HepG2 (cell line): ENCODE results near the gene ASAP2. TPM values are rescaled to one million over a fixed set of nuclear protein-coding genes. Genes with fewer than 3 reads are reported as not detected.

ENCODE experiments used
- ATAC-seq: fragments of 200-7000 bp; cut with Tn5 transposase; 3 replicates; pipeline ENCODE4 v1.9.1; 2020; ENCODE audit warnings: mild to moderate bottlenecking, moderate library complexity
- BruUV-seq: library from RNA; stranded (reverse); fragments of 400-500 nt; replicated peaks from 2 replicates; lab custom pipeline; 2021; lab: Mats Ljungman, UMichigan
- CTCF ChIA-PET: fragments of 300-600 bp; formaldehyde crosslinking; extraction: SDS; loops from one replicate; lab custom pipeline; 2021; ENCODE audit warnings: low total read pairs, inconsistent platforms, low intra/inter-chr PET ratio; lab: Yijun Ruan, JAX
- POLR2A ChIA-PET: fragments of 350-600 bp; sonication (Branson Sonifier 250); formaldehyde crosslinking; loops from one replicate; lab custom pipeline; 2020; ENCODE audit warnings: antibody characterized with exemption, inconsistent platforms; lab: Yijun Ruan, JAX
- DNase-seq: peaks from one replicate; pipeline ENCODE4 v3.0.0-alpha.2; 2015; ENCODE audit warnings: low spot score
- FAIRE-seq: peaks from 3 replicates; lab custom pipeline; 2011; peaks lifted over from hg19 to GRCh38; lab: Jason Lieb, UNC
- H2AFZ ChIP-seq: one replicate; pipeline ENCODE4 v1.6.1; 2011; ENCODE audit warnings: low read length, inconsistent platforms
- H3K27ac ChIP-seq: fragments of 300-600 bp; 3 replicates; pipeline ENCODE4 v1.8.0; 2011; ENCODE audit warnings: mixed run types, mild to moderate bottlenecking, mixed read lengths, low read length, inconsistent platforms; ENCODE audit not compliant: insufficient read depth; ENCODE audit errors: extremely low read length
- H3K27me3 ChIP-seq, 2 experiments: fragments of 200-600 bp in 1 of 2; 2 replicates in 1 of 2; 3 replicates in 1 of 2; pipeline versions ENCODE4 v1.6.0 to v1.8.0; 2011; ENCODE audit warnings: low read length in 2 of 2, mild to moderate bottlenecking in 2 of 2, moderate library complexity in 2 of 2, inconsistent platforms in 1 of 2; ENCODE audit not compliant: insufficient read depth in 2 of 2, control insufficient read depth in 1 of 2
- H3K36me3 ChIP-seq, 2 experiments: fragments of 200-600 bp in 1 of 2; replicated peaks in 1 of 2; 2 replicates in 1 of 2; 3 replicates in 1 of 2; pipeline versions ENCODE4 v1.5.1 to v1.8.0; 2011; ENCODE audit warnings: low read length in 2 of 2, inconsistent platforms in 1 of 2; ENCODE audit not compliant: insufficient read depth in 2 of 2, control insufficient read depth in 1 of 2
- H3K4me1 ChIP-seq: 2 replicates; pipeline ENCODE4 v1.5.1; 2012; ENCODE audit warnings: low read length, inconsistent platforms; ENCODE audit not compliant: insufficient read depth
- H3K4me2 ChIP-seq: 2 replicates; pipeline ENCODE4 v1.6.0; 2011; ENCODE audit warnings: low read depth, low read length, inconsistent platforms
- H3K4me3 ChIP-seq, 3 experiments: fragments of 200-600 bp in 1 of 3; sonication (generic), shearing (Covaris generic) in 1 of 3; replicated peaks in 1 of 3; 2 replicates each; pipeline ENCODE4 v1.5.1; 2011 to 2016; ENCODE audit warnings: low read length in 3 of 3, inconsistent platforms in 2 of 3, low read depth in 2 of 3, mild to moderate bottlenecking in 2 of 3, control low read depth in 1 of 3, mixed read lengths in 1 of 3; ENCODE audit not compliant: insufficient read depth in 1 of 3
- H3K79me2 ChIP-seq: one replicate; pipeline ENCODE4 v1.6.1; 2011; ENCODE audit warnings: low read length, inconsistent platforms; ENCODE audit not compliant: insufficient read depth
- H3K9ac ChIP-seq: 2 replicates; pipeline ENCODE4 v1.6.0; 2011; ENCODE audit warnings: mild to moderate bottlenecking, low read depth, low read length, inconsistent platforms; ENCODE audit not compliant: insufficient read depth
- H3K9me3 ChIP-seq: 2 replicates; pipeline ENCODE4 v1.5.1; 2012; ENCODE audit warnings: mild to moderate bottlenecking, low read length
- H4K20me1 ChIP-seq: 2 replicates; pipeline ENCODE4 v1.6.0; 2011; ENCODE audit warnings: inconsistent platforms, mild to moderate bottlenecking, low read length, moderate library complexity; ENCODE audit not compliant: insufficient read depth
- BATF2 ChIP-seq: sonication (generic); formaldehyde crosslinking; IDR thresholded peaks from 2 replicates; pipeline ENCODE4 v1.8.0; 2022; ENCODE audit warnings: mild to moderate bottlenecking, missing genetic modification reagents, moderate library complexity
- E2F1 ChIP-seq: sonication (generic); formaldehyde crosslinking; IDR thresholded peaks from 2 replicates; pipeline ENCODE4 v1.5.0; 2020; ENCODE audit warnings: missing genetic modification reagents
- ELK4 ChIP-seq: sonication (generic); formaldehyde crosslinking; IDR thresholded peaks from 2 replicates; pipeline ENCODE4 v1.9.0; 2021; ENCODE audit warnings: missing genetic modification reagents, borderline replicate concordance
- ETS1 ChIP-seq: sonication (generic); formaldehyde crosslinking; IDR thresholded peaks from 2 replicates; pipeline ENCODE4 v1.4.0; 2020; ENCODE audit warnings: missing genetic modification reagents
- MEF2D ChIP-seq: sonication (generic); formaldehyde crosslinking; IDR thresholded peaks from 2 replicates; pipeline ENCODE4 v1.5.1; 2020; ENCODE audit warnings: mild to moderate bottlenecking, missing genetic modification reagents
- MXD4 ChIP-seq: IDR thresholded peaks from 2 replicates; pipeline ENCODE4 v1.6.1; 2016; ENCODE audit warnings: mild to moderate bottlenecking, missing biosample characterization, missing genetic modification reagents
- SETDB1 ChIP-seq: sonication (generic); formaldehyde crosslinking; IDR thresholded peaks from 2 replicates; pipeline ENCODE4 v1.5.1; 2020; ENCODE audit warnings: missing genetic modification reagents, mild to moderate bottlenecking, borderline replicate concordance
- SOX5 ChIP-seq: IDR thresholded peaks from 2 replicates; pipeline ENCODE4 v1.6.1; 2016; ENCODE audit warnings: borderline replicate concordance
- SOX6 ChIP-seq, 2 experiments: fragments of 450-650 bp in 1 of 2; sonication (generic) in 1 of 2; formaldehyde crosslinking in 1 of 2; IDR thresholded peaks; 2 replicates each; pipeline versions ENCODE4 v1.4.0 to v1.6.1; 2017 to 2020; ENCODE audit warnings: antibody characterized with exemption in 1 of 2, mild to moderate bottlenecking in 1 of 2, missing genetic modification reagents in 1 of 2
- SP2 ChIP-seq: sonication (generic); formaldehyde crosslinking; IDR thresholded peaks from 2 replicates; pipeline ENCODE4 v1.5.1; 2020; ENCODE audit warnings: mild to moderate bottlenecking, missing genetic modification reagents
- THYN1 ChIP-seq: sonication (generic); formaldehyde crosslinking; IDR thresholded peaks from 2 replicates; pipeline ENCODE4 v1.8.1; 2023; ENCODE audit warnings: low read depth, mild to moderate bottlenecking, moderate library complexity, missing genetic modification reagents, borderline replicate concordance
- TP53 ChIP-seq: sonication (generic); formaldehyde crosslinking; conservative IDR thresholded peaks from 2 replicates; pipeline ENCODE4 v1.4.0; 2020; ENCODE audit warnings: missing genetic modification reagents
- TRIM22 ChIP-seq: fragments of 450-650 bp; IDR thresholded peaks from 2 replicates; pipeline ENCODE4 v1.6.1; 2017
- ZNF430 ChIP-seq: sonication (generic); formaldehyde crosslinking; IDR thresholded peaks from 2 replicates; pipeline ENCODE4 v1.9.0; 2021; ENCODE audit warnings: mild to moderate bottlenecking, missing genetic modification reagents
- ZNF512 ChIP-seq: sonication (generic); formaldehyde crosslinking; IDR thresholded peaks from 2 replicates; pipeline ENCODE4 v1.4.0; 2020; ENCODE audit warnings: mild to moderate bottlenecking, missing genetic modification reagents
- ZNF674 ChIP-seq: sonication (generic); formaldehyde crosslinking; IDR thresholded peaks from 2 replicates; pipeline ENCODE4 v1.5.0; 2020; ENCODE audit warnings: low read depth, mild to moderate bottlenecking, missing genetic modification reagents
- WGBS: methylation state at CpG from one replicate; pipeline ENCODE4 v1.1.6; 2017; ENCODE audit warnings: low lambda C conversion rate; 5-methylcytosine and 5-hydroxymethylcytosine counted together
- in situ Hi-C: cut with HindIII; loops from 2 replicates; pipeline ENCODE4 v1.10.0; 2017; ENCODE audit warnings: low pct_unique_long_range_greater_than_20kb; ENCODE audit not compliant: extremely low pct_ligation_motif_present
- intact Hi-C: fragments of 100-400 bp; cut with micrococcal nuclease; formaldehyde crosslinking; loops from one replicate; pipeline ENCODE4 v1.10.0; 2022; ENCODE audit not compliant: unreplicated experiment
- polyA plus RNA-seq, 8 experiments: library from polyadenylated mRNA; depleted of rRNA in 3 of 8; stranded (reverse) in 7 of 8; unstranded in 1 of 8; fragments of >200 nt; fragmentation: Illumina TruSeq in 4 of 8; extraction: Trizol in 4 of 8; gene quantifications; 2 replicates each; pipeline versions ENCODE4 v1.2.1 to v1.2.3, GENCODE V29; 2011 to 2016; ENCODE audit warnings: low read depth in 4 of 8, missing spikeins in 1 of 8, mixed read lengths in 1 of 8; ENCODE audit not compliant: insufficient read depth in 1 of 8
- total RNA-seq, 5 experiments: library from RNA; depleted of rRNA; stranded (reverse); fragments of >200 nt; fragmentation: Illumina TruSeq; extraction: Trizol; gene quantifications; 2 replicates each; pipeline ENCODE4 v1.2.3, GENCODE V29; 2016; ENCODE audit warnings: low read depth in 1 of 5

ASAP2 gene
- total and polyA plus RNA-seq, 2 of the 13 experiments (the other 11 are each of a cell fraction or from before 2014, with no cell fraction given), result 7.3 to 22.3 TPM

- TF ChIP-seq ELK4 (no peak), ZNF674 (CRISPR knock-in tag) (no peak), SOX5 (CRISPR knock-in tag) (peak; percentile 27; the same call in 1 of the 2 replicates), ZNF430 (CRISPR knock-in tag) (no peak), BATF2 (CRISPR knock-in tag) (no peak)
- TF ChIP-seq, all 625 proteins: peak for 33
These were observed 26.3 kb downstream of the ASAP2 start (continued) for GRCh38 chr2:9232886-9233285.

GRCh38 chr2:9234680-9235146, 28.1 kb downstream of the ASAP2 start:
- intact Hi-C loops (loop anchor here (1.0 kb wide), 2 partner anchors 28 to 101 kb away; partner anchors contain the start of gene ASAP2), in situ Hi-C loops (no loop called here)
- peak; percentile 96 for DNase-seq
- no peaks in the 10 kb centered on the region for H3K27me3 ChIP-seq
- WGBS, result 18% methylated on average over 9 of the region's 9 CpGs
- ATAC-seq, result peak; percentile 65
- no peaks in the 10 kb centered on the region for H3K36me3 ChIP-seq
- H3K4me1 ChIP-seq, result peaks cover 89% of the 10 kb centered on the region
- ChIA-PET POLR2A (interaction anchor here (0.8 to 4.7 kb wide), 37 partner anchors 9 to 660 kb away, joined by 3 to 92 read pairs (median 7); partner anchors contain the start of genes ADAM17, ASAP2, CPSF3 and ITGB1BP1), CTCF (no interaction called here)
- H3K27ac ChIP-seq, result peak overlapping the region; percentile 84
- H4K20me1 ChIP-seq, result no peaks in the 10 kb centered on the region
- peak overlapping the region; percentile 6 for H2AFZ ChIP-seq
- peak overlapping the region; percentile 40 to 66 (median 49); a peak in 5 of 6 replicates for H3K4me3 ChIP-seq
- no TSS peak for BruUV-seq
- no peaks in the 10 kb centered on the region for H3K9me3 ChIP-seq
- H3K79me2 ChIP-seq, result peaks cover 54% of the 10 kb centered on the region
- peak overlapping the region; percentile 78 for H3K9ac ChIP-seq
- no peak for FAIRE-seq
- peak overlapping the region; percentile 92 for H3K4me2 ChIP-seq
- TF ChIP-seq TP53, result no peak
- no peak for TF ChIP-seq THYN1
- no peak for TF ChIP-seq ZNF512 (CRISPR knock-in tag)
- no peak for TF ChIP-seq SOX6 (IDR thresholded peaks at IDR 0.05)
- TF ChIP-seq SOX6 (CRISPR knock-in tag; IDR thresholded peaks at IDR 0.05), result peak; percentile 94
- no peak for TF ChIP-seq TRIM22
- no peak for TF ChIP-seq E2F1 (CRISPR knock-in tag)
- TF ChIP-seq SETDB1 (CRISPR knock-in tag), result no peak
- no peak for TF ChIP-seq ETS1 (CRISPR knock-in tag)
- TF ChIP-seq SP2, result no peak
- peak; percentile 70 for TF ChIP-seq MEF2D
- TF ChIP-seq MXD4, result no peak
